T-helper 1 cell treated with Interleukin-12 subunit alpha and Interleukin-12 subunit beta and Interleukin-4 antibody, amounts not matched to agents 30 ng/mL and 1 ng/mL, for 36 hours (primary cell): ENCODE data around the gene EPS15. TPM values are rescaled to one million over a fixed set of nuclear protein-coding genes. Genes with fewer than 3 reads are reported as not detected.

Experiments used
- intact Hi-C: fragments of 100-400 bp; cut with micrococcal nuclease; formaldehyde crosslinking; loops from one replicate; pipeline ENCODE4 v1.15.1; 2024
- total RNA-seq: library from RNA; stranded (reverse); gene quantifications from 2 replicates; pipeline ENCODE4 v1.2.3, GENCODE V29; 2022

EPS15 gene
- total RNA-seq: 58.1 and 60.4 TPM in 2 replicates

DNA sequence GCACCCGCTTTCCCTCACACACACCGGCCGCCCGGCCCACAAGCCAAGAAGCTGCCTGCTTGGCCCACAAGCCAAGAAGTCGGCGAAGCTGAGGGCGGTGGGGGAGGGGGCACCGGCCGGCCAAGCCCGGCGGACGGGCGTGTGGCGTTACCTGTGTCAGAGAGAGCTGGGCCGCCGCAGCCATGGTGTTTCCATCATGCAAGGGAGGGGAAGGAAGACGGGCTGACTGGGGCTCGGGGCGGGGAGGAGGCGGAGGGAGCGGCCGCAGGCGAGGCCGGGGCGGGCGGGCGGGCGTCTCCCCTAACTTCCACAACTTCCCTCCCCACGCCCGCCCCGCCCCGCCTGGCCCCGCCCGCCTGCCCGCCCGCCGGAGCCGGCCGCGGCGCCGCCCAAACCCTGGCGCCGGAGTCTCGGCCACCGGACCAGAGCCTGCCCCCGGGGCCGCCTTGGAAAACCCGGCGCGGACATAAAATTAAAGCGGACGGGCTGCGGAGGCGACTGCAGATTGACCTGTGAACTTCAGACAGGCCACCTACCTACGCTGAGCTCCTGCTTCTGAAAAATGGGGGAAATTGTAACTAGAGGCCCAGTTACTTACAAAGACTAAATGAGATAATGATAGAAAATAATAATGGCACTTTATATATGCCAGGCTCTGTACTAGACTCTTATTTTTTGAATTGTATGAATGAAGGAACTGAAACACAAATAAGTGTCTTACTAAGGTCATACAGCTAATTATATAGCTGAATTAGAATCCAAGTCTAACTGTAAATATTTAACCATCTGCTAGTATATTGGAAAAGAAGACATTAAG, at the start of gene EPS15:
EPS15 (minus strand) TSS at position 219 of the 817 bp plus-strand sequence; CDS start at position 184, 35 bp downstream.
- intact Hi-C loops: loop anchor here (1.0 to 5.0 kb wide), 9 partner anchors 97 to 1678 kb away; partner anchors contain the start of genes CC2D1B, CPT2, FAF1 and NRDC

- intact Hi-C loops: loop anchor here (2.0 to 10.0 kb wide), 4 partner anchors 20 to 486 kb away; partner anchors contain the start of genes BTF3L4, NRDC and TXNDC12
Measured at GRCh38 chr1:51568231-51568935, 49.3 kb upstream of the EPS15 start.

- intact Hi-C loops: loop anchor here (2.0 to 10.0 kb wide), 4 partner anchors 19 to 487 kb away; partner anchors contain the start of genes BTF3L4, NRDC and TXNDC12
Measured at GRCh38 chr1:51567653-51568052, 48.6 kb upstream of the EPS15 start.

- intact Hi-C loops: loop anchor here (10.0 kb wide), 1 partner anchor 489 kb away; the partner anchor contains the start of genes BTF3L4 and TXNDC12
Measured at GRCh38 chr1:51566260-51566659, 47.2 kb upstream of the EPS15 start.

GRCh38 chr1:51565009-51565408, 45.9 kb upstream of the EPS15 start:
- intact Hi-C loops: loop anchor here (2.0 to 10.0 kb wide), 2 partner anchors 204 to 490 kb away; partner anchors contain the start of genes BTF3L4 and TXNDC12

GRCh38 chr1:51564124-51564523, 45.1 kb upstream of the EPS15 start:
- intact Hi-C loops: loop anchor here (1.0 to 10.0 kb wide), 6 partner anchors 10 to 491 kb away; partner anchors contain the start of genes BTF3L4, OSBPL9, RNF11 and TXNDC12

DNA sequence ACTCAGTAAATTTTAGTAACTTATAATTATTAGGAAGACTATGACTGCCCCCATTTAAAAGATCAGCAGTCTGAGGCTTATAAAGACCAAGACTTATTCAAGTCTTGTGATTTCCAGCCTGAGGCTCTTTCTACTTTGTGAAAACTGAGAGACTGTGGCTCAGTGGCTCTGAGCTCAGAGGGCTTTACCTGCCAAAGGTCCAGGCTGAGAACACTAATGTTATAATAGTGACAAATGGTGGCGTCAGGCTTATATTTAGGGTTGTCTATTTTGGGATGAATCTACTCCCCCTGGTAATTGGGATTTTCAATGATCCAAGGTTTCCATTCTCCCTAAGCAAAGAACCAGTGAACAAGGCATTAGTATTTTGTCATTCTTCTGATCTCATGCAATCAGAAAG, 42.6 kb upstream of the EPS15 start:
- intact Hi-C loops: loop anchor here (10.0 kb wide), 1 partner anchor 493 kb away; the partner anchor contains the start of genes BTF3L4 and TXNDC12

GRCh38 chr1:51560895-51561294, 41.8 kb upstream of the EPS15 start:
- intact Hi-C loops: loop anchor here (10.0 kb wide), 1 partner anchor 494 kb away; the partner anchor contains the start of genes BTF3L4 and TXNDC12

- intact Hi-C loops: loop anchor here (10.0 kb wide), 1 partner anchor 495 kb away; the partner anchor contains the start of genes BTF3L4 and TXNDC12
Measured at GRCh38 chr1:51560034-51560433, 41.0 kb upstream of the EPS15 start.

- intact Hi-C loops: no loop called here
Measured at GRCh38 chr1:51559501-51559900, 40.4 kb upstream of the EPS15 start.

- intact Hi-C loops: no loop called here
Measured at GRCh38 chr1:51559064-51559500, 40.0 kb upstream of the EPS15 start.

DNA sequence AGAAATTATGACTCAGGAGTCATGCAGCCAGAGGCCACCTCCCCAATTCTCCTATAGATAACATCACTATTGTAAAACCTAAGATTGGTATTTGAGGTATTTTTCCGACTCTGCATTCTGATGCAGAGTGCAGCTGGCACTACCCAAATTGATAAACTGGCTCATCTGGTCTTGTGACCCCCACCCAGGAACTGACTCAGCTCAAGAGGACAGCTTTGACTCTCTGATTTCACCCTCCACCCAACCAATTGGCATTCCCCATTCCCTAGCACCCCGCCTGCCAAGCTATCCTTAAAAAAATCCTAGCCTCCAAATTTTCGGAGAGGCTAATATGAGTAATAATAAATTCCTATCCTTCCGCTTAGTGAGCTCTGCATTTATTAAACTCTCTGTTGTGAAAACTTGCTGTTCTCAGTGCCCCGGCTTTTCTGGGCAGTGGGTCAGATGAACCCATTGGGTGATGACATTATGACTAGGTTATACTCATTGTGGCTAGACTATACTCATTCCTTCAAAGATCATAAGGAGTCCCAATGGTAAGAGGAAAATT, 39.4 kb upstream of the EPS15 start:
- intact Hi-C loops: no loop called here

GRCh38 chr1:51557168-51557567, 38.1 kb upstream of the EPS15 start:
- intact Hi-C loops: no loop called here

GRCh38 chr1:51555866-51556619, 37.0 kb upstream of the EPS15 start:
- intact Hi-C loops: no loop called here

GRCh38 chr1:51553911-51554310, 34.8 kb upstream of the EPS15 start:
- intact Hi-C loops: loop anchor here (1.0 kb wide), 1 partner anchor 10 kb away; no protein-coding TSS in a partner anchor

DNA sequence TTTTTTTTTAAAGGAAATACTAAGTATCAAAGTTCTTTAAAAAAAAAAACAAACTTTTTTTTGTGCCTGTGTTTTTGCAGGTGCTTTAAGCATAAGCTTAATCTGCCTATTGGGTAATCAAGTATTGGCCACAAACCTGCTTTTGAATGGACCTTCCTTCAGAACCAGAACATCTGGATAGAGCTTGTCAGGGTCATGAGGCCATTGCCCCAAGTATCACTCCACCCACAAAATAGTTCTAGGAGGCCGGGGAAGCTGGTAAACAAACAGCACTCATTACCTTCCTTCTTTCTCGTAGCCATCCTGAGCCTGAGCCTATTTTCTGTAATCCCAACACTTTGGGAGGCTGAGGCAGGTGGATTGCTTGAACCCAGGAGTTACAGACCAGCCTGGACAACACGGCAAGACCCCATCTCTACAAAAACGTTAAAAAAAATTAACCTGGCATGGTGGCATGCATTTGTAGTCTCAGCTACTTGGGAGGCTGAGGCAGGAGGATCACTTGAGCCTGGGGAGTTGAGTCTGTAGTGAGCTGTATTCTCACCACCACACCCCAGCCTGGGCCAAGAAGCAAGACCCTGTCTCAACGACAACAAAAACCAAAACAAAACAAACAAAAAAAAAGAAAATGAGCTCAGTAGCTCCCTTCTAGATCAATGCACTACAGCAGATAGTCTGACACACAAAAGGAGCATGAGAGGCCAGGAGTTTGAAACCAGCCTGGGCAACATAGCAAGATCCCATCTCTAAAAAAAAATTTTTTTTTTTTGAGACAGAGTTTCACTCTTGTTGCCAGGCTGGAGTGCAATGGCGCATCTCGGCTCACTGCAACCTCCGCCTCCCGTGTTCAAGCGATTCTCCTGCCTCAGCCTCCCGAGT, 34.1 kb upstream of the EPS15 start:
- intact Hi-C loops: no loop called here

- intact Hi-C loops: no loop called here
Measured at GRCh38 chr1:51551848-51552296, 32.8 kb upstream of the EPS15 start.

- intact Hi-C loops: no loop called here
Measured at GRCh38 chr1:51551081-51551480, 32.0 kb upstream of the EPS15 start.

- intact Hi-C loops: loop anchor here (2.0 kb wide), 1 partner anchor 19 kb away; no protein-coding TSS in a partner anchor
Measured at GRCh38 chr1:51549901-51550300, 30.8 kb upstream of the EPS15 start.
